Measurements from ENCODE around the gene C7orf57.
A peak's percentile ranks its signal among the peaks of the same experiment; 100 is the strongest.

The C7orf57 gene

DNA sequence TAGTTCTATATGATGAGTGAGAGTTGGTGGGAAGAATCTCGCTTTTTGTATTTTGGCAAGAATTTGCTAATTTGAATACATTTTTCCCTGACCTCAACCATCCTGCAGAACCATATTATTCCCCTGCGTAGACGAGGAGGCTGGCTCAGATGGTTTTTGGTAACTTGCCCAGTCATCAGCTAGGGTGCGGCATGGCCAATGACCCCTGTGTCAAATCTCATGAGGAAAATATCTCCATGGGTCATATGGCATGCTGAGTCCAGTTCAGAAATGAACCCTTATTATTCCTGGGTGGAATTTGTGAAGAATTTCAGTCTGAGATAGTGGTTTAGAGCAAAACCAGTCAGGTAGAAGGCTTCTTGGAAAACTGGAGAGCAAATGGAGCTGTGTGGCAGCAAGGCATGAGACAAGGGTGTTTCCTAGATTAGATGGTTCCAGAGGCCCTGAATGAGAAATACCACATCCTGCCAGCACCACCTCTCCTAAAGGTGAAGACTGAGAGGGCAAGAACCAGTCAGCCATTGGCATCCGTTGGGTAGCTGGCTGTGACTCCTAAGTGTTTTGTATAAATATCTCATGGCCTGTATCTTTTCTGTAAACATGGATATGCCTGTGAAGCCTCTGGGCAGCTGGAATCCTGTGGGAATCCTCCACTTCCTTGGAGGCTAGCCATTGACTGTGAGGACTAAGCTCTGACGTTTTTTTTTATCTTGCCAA lies 47.9 kb downstream of the C7orf57 start:
- Mint-ChIP-seq H3K36me3 (no peaks in the 10 kb centered on the region), H3K4me3 (no peak overlapping the region), H3K27me3 (peaks cover 15% of the 10 kb centered on the region in 2 donors), H3K4me1 (peaks cover 31 to 37% of the 10 kb centered on the region in 2 donors), H3K9me3 (no peaks in the 10 kb centered on the region), H3K27ac (no peak overlapping the region)
- no peak for ATAC-seq (replicated peaks)
- DNase-seq = no peak

- Mint-ChIP-seq H3K4me1 (peaks cover 31 to 50% of the 10 kb centered on the region in 2 donors), H3K9me3 (no peaks in the 10 kb centered on the region), H3K36me3 (no peaks in the 10 kb centered on the region), H3K4me3 (peak overlapping the region; percentile 64 to 71), H3K27me3 (peaks cover 1 to 3% of the 10 kb centered on the region in 2 donors), H3K27ac (peak overlapping the region; percentile 94)
- DNase-seq (peak; percentile 78), ATAC-seq (replicated peaks) (peak; percentile 74 to 77)
Measured at GRCh38 chr7:48084727-48085432, 49.5 kb downstream of the C7orf57 start.

DNA sequence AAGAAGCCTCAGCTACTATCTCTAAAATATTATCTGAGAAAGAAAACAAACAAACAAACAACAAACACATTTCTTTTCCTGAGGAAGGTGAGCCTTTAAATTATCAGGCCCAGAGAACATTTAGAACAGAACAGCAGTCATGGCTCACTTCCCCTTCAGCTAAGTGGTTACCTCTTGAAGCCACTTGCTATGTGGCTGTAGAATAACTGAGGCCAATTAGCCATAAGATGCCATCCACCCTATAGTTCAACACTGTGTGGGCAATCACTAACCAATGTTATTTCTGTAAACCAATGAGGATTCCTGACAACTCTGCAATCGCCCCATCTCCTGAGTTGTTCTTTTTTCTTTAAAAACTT lies 50.1 kb downstream of the C7orf57 start:
- DNase-seq (no peak), ATAC-seq (replicated peaks) (peak; percentile 18 to 25)
- no peaks in the 10 kb centered on the region for H3K9me3 Mint-ChIP-seq
- H3K4me1 Mint-ChIP-seq = peaks cover 31 to 55% of the 10 kb centered on the region in 2 donors
- peaks cover 1% of the 10 kb centered on the region in 2 donors for H3K36me3 Mint-ChIP-seq
- H3K4me3 Mint-ChIP-seq = peak overlapping the region; percentile 64 to 71
- H3K27me3 Mint-ChIP-seq = peaks cover 0 to 2% of the 10 kb centered on the region in 2 donors
- H3K27ac Mint-ChIP-seq = peak overlapping the region; percentile 94

GRCh38 chr7:48085942-48086341 lies 50.6 kb downstream of the C7orf57 start:
- ATAC-seq (replicated peaks) = no peak
- Mint-ChIP-seq H3K4me3 (peak overlapping the region in 1 of 2 donors; percentile 28), H3K9me3 (no peaks in the 10 kb centered on the region), H3K27me3 (peaks cover 0 to 6% of the 10 kb centered on the region in 2 donors), H3K36me3 (peaks cover 2 to 5% of the 10 kb centered on the region in 2 donors), H3K27ac (peak overlapping the region; percentile 37), H3K4me1 (peaks cover 31 to 57% of the 10 kb centered on the region in 2 donors)
- DNase-seq = no peak

GRCh38 chr7:48087349-48087748 lies 52.0 kb downstream of the C7orf57 start:
- no peak for ATAC-seq (replicated peaks)
- Mint-ChIP-seq H3K27me3 (peaks cover 4 to 13% of the 10 kb centered on the region in 2 donors), H3K4me1 (peaks cover 31 to 57% of the 10 kb centered on the region in 2 donors), H3K36me3 (peaks cover 6 to 7% of the 10 kb centered on the region in 2 donors), H3K9me3 (no peaks in the 10 kb centered on the region), H3K4me3 (no peak overlapping the region), H3K27ac (peak overlapping the region; percentile 20)
- DNase-seq = no peak

DNA sequence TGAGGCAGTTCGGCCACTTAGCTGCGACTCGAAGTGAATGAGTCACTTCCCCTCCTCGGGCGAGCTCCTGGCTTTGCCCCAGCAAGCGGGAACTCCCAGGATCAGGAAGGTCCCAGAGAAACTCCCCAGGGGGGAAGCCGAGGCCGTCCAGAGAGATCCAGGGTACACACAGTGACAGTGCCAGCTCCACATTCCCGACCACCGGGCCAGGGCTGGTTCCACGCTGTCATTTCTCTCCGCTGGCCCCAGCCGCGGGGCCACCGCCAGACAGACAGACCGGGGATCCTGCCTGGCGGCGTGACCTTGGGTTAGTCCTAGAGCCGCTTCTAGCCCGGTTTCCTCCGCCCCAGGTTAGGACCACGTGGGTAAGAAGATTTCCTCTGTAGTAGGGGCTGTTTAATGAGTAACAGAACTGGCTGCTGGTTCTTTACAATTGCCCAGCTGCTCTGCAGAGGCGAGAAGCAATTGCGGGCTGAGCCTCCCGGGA lies 53.3 kb downstream of the C7orf57 start:
- H3K9me3 Mint-ChIP-seq = no peaks in the 10 kb centered on the region
- peaks cover 30 to 57% of the 10 kb centered on the region in 2 donors for H3K4me1 Mint-ChIP-seq
- peak overlapping the region; percentile 83 to 92 for H3K4me3 Mint-ChIP-seq
- H3K36me3 Mint-ChIP-seq = peaks cover 10 to 13% of the 10 kb centered on the region in 2 donors
- ATAC-seq (replicated peaks) (peak; percentile 77 to 81), DNase-seq (no peak)
- H3K27me3 Mint-ChIP-seq = peaks cover 4 to 13% of the 10 kb centered on the region in 2 donors
- H3K27ac Mint-ChIP-seq = peak overlapping the region; percentile 94

DNA sequence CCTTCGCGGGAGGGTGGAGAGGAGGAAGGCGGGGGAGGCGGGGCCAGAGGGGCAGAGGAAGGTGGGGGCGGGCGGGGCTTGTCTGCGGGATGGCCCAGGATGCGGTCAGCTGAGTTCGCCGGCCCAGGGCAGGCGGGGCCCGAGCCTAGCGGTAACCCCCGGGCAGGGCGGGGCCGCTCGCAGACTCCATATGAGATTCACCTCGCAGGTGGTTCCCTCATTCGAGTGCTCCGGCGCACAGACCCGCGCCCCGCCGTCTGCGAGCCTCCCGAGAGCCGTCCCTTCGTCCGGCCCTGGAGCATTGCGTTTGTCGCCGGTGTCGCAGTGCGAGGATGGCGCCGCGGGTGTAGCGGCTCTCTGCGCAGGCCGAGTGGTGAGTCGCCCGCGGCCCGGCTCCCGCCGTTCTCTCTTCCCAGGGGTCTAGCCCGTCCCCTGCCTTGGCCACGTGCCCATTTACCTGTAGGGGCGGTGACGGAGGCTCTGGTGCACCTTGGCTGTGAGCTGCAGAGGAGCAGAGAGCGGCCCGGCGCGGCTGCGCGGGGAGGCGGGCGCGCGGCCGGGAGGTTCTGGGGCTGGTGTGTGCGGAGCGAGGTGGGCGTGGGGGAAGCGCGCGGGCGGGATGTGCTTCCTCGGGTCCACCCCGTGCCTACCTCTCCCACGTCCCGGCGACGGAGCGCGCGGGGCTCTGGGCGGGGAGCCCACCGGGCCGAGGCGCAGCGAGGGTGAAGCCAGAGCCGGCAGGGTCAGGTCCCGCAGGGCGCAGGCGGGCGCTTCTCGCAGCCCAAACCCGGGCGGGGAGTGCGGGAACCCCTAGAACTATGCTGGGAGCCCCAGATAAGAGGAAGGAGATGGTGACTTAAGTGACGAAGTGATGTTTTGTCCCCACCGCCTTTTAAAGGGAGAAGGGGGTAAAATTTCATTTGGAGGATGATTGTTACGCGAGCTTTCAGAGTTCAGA lies 54.0 kb downstream of the C7orf57 start, which contains the start of gene UPP1:
TSS of gene UPP1 (plus strand) at position 220 of the 958 bp plus-strand sequence. CDS start 5,519 bp downstream, outside the sequence.
- Mint-ChIP-seq H3K36me3 (peaks cover 12 to 14% of the 10 kb centered on the region in 2 donors), H3K4me3 (peak within 1 kb of the TSS; percentile 83 to 92), H3K9me3 (no peaks in the 10 kb centered on the region), H3K27me3 (peaks cover 4 to 13% of the 10 kb centered on the region in 2 donors), H3K27ac (peak within 1 kb of the TSS; percentile 94), H3K4me1 (peaks cover 30 to 58% of the 10 kb centered on the region in 2 donors)
- DNase-seq (peak; percentile 85), ATAC-seq (replicated peaks) (peak; percentile 73 to 75)

DNA sequence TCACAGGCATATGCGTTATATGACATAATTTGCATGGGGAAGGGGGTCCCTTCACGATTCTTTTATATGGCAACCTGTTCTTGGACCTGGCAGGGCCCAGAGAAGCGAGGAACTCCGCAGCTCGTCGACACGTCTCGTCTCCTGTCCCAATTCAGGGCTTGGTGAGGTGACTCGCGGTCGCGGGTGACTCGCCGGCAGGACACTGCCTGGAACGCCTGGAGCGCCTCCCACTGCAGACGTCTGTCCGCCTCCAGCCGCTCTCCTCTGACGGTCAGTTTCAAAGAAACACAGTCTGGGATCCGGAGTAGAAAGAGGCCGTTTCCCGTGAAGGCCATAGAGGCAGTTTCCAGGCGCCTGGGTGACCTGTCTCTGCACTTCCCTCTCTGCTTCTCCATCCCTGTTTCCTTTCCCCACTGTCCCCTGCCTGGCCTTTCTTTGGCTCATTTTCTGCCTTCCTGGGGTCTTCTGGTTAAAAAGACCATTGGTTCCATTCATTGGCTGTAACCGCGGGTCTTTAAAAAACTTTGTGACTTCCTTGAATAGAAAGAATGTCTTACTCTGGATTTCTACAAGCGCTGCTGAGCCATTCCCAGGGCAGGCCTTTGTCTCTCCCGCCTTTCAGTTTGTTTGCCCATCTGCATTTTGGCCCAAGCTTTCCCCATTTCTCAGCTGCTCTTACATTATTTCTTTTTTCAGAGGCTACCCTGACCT lies 54.9 kb downstream of the C7orf57 start:
- peaks cover 18 to 21% of the 10 kb centered on the region in 2 donors for H3K36me3 Mint-ChIP-seq

GRCh38 chr7:48091506-48092433 lies 56.4 kb downstream of the C7orf57 start:
- H3K27ac Mint-ChIP-seq = no peak overlapping the region
- H3K36me3 Mint-ChIP-seq = peaks cover 25 to 33% of the 10 kb centered on the region in 2 donors

More for the DNA sequence above, 54.9 kb downstream of the C7orf57 start:
- no peak overlapping the region for H3K27ac Mint-ChIP-seq
- peaks cover 4 to 13% of the 10 kb centered on the region in 2 donors for H3K27me3 Mint-ChIP-seq
- H3K4me1 Mint-ChIP-seq = peaks cover 21 to 53% of the 10 kb centered on the region in 2 donors
- DNase-seq = no peak
- no peak for ATAC-seq (replicated peaks)
- H3K4me3 Mint-ChIP-seq = peak overlapping the region; percentile 83 to 92
- H3K9me3 Mint-ChIP-seq = no peaks in the 10 kb centered on the region

GRCh38 chr7:48094861-48095293 lies 59.5 kb downstream of the C7orf57 start:
- Mint-ChIP-seq H3K27ac (no peak overlapping the region), H3K36me3 (peaks cover 30 to 36% of the 10 kb centered on the region in 2 donors), H3K4me3 (no peak overlapping the region), H3K27me3 (peaks cover 4 to 13% of the 10 kb centered on the region in 2 donors), H3K4me1 (peaks cover 6 to 31% of the 10 kb centered on the region in 2 donors), H3K9me3 (no peaks in the 10 kb centered on the region)
- no peak for DNase-seq
- no peak for ATAC-seq (replicated peaks)

More at GRCh38 chr7:48091506-48092433, 56.4 kb downstream of the C7orf57 start:
- no peaks in the 10 kb centered on the region for H3K9me3 Mint-ChIP-seq
- no peak for ATAC-seq (replicated peaks)
- no peak overlapping the region for H3K4me3 Mint-ChIP-seq
- DNase-seq = no peak
- H3K4me1 Mint-ChIP-seq = peaks cover 14 to 45% of the 10 kb centered on the region in 2 donors
- peaks cover 4 to 13% of the 10 kb centered on the region in 2 donors for H3K27me3 Mint-ChIP-seq

DNA sequence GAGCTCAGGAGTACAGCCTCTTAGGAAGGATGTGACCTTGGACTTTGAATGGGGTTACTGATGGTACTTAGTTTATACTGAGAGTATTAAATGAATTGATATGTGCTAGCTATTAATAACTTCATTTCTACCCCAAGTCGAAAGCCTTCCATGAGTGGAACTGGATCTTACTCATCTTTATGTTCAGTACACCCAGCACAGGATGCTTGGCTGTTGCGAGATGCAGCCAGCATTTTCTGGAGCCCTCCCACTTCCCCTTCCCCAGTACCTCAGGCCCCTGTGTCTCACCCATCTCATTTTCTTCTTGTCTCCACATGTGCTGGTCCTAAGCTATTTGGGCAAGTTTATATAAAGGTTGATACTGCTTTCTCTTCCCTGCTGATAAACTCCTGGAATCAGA lies 60.9 kb downstream of the C7orf57 start:
- peaks cover 4 to 7% of the 10 kb centered on the region in 2 donors for H3K27me3 Mint-ChIP-seq
- no peak for ATAC-seq (replicated peaks)
- peaks cover 6 to 23% of the 10 kb centered on the region in 2 donors for H3K4me1 Mint-ChIP-seq
- H3K9me3 Mint-ChIP-seq = no peaks in the 10 kb centered on the region
- DNase-seq = no peak
- H3K27ac Mint-ChIP-seq = no peak overlapping the region
- H3K36me3 Mint-ChIP-seq = peaks cover 27 to 32% of the 10 kb centered on the region in 2 donors
- no peak overlapping the region for H3K4me3 Mint-ChIP-seq

DNA sequence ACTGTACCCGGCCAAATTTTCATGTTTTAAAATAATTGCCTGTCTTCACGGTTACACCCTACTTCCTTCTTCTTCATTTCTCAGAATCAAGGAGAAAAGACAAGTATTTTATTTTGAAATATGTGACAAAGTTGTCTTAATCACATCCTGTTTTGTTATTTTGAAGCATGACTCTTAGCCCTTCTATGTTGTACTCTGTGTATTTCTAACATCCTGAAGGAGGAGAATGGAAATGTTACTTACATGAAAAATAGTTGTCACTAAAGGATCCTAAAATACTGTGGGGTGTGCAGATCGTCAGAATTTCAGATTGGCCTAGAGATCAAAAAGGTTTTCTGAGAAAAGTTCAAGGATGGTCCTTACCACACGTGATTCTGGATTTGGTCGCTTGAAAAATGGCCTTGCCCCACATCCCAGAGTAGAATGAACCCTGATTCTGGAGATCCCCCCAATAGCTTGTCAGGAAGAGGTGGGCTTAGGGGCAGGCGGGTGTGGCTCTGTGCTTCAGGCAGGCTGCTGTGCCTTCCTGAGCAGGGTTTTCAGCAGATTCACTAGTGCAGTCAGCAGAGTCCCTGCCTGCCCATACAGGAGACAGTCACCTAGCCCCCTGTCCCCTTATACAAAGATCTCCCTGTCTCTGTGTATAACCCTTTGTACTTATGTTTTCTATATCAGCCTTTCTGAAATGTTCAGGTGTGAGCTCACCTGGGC lies 62.3 kb downstream of the C7orf57 start:
- H3K9me3 Mint-ChIP-seq = no peaks in the 10 kb centered on the region
- H3K4me1 Mint-ChIP-seq = peaks cover 8 to 23% of the 10 kb centered on the region in 2 donors
- no peaks in the 10 kb centered on the region for H3K27me3 Mint-ChIP-seq
- ATAC-seq (replicated peaks) = no peak
- H3K27ac Mint-ChIP-seq = no peak overlapping the region
- DNase-seq = no peak
- no peak overlapping the region for H3K4me3 Mint-ChIP-seq
- H3K36me3 Mint-ChIP-seq = peaks cover 34 to 38% of the 10 kb centered on the region in 2 donors
